ENCODE data around the gene TEK.
"Not testable (repeated sequence)": the region's sequence is repeated elsewhere in the genome, so short reads cannot be mapped to it uniquely, and the experiment has no call there.

The TEK gene

DNA sequence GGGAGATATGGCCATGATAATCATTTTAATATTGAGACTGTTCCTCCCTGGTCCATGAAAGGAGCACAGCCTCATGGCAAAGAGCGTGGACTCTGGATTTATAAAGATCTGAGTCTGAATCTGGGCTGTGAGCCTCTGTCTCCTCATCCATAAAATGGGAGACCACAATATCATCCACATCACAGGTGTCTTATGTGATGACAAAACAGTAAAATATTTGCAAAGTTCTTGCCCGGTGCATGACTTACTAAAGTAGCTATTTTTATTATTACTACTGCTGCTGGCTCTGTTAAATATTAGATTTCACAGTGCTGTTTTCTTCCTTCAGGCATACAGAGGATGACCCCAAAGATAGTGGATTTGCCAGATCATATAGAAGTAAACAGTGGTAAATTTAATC, 74.1 kb downstream of the TEK start:
- no peak for DNase-seq

GRCh38 chr9:27183701-27184100, 74.7 kb downstream of the TEK start:
- DNase-seq = no peak

- DNase-seq = no peak
Observed at GRCh38 chr9:27184556-27185351, 75.7 kb downstream of the TEK start.

DNA sequence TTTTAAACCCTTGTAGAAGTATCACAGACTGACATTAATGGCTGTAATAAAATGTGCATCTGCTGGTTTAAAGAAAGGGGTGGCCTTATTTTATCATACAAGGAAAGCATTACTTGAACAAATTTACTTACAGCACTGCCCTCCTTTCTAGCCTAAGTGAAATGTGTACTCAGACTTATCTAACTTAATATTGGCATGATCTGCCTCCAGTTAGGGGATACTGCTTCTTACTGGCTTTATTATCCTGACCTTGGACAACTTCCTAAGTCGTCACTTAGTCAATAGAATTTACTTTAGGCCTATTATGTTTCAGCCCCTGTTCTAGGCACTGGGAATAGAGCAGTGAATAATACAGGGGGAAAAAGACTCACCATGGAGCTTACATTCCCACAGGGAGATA, 79.4 kb downstream of the TEK start:
- no peak for DNase-seq

DNA sequence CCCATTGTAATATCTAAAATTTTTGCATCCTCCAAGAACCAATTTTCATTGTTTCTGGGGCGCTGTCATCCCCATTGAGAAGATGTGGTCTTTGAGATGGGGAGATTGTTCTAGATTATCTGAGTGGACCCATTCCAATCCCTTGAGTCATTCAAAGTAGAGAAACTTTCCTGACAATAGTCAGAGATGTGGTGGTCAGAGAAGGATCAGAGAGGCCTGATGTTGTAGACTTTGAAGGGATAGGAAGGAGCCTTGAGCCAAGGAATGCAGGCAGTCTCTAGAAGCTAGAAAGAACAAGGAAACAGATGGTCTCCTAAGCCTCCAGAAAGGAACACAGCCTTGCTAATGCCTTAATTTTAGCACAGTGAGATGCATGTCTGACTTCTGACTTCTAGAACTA, 80.4 kb downstream of the TEK start:
- no peak for DNase-seq

- no peak for DNase-seq
Observed at GRCh38 chr9:27192291-27192960, 83.4 kb downstream of the TEK start.

- DNase-seq = no peak
Observed at GRCh38 chr9:27193886-27194285, 84.9 kb downstream of the TEK start.

DNA sequence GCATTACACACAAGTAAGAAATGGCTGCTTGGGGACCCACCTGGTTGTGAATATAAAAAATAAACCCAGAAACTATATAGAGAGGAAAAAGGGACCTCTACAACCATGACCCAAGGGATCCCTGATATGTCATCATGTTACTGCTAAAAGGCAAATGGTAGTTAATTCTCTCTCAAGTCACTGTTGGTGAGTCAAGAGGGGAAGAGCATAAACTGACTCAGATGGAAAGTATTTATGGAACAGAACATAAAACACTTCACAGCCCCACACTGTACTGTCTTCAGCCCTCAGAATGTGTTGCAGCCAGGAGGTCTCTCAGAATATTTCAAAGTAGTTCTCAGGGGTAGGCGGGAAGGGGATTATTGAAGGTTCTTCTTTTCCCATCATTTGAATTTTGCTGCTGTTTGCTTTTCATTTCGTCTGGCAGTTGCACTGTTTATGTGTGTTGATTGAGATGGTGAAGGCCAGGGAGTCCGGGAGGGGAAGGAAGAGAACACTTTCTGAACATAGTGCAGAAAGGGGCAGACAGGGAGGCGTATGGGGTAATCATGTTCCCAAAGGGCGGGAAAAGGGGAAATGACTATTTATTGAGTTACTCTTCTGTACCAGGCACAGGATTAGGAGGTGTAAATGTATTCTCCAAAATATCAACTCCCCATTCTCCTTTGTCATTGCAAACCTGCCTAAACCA, 85.5 kb downstream of the TEK start:
- DNase-seq = no peak

DNA sequence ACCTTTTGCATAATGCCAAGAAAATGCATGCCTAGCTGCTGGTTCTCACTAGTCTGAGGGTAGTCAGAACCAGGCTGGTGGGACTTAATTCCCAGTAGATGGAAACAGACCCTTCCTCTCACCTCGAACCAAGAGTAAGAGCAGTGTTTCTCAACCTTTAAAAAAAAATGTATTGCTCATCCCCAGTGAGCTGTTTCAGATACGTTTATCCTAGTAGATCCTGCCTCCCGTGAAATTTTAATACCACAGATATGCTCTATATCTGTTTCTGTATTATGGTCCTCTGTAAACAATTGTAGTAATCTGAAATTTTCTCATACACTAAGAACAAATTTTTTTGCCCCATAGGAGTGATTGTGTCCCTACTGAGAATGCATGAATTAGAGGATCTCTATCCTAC, 86.2 kb downstream of the TEK start:
- DNase-seq = no peak

GRCh38 chr9:27196383-27196782, 87.4 kb downstream of the TEK start:
- no peak for DNase-seq

- no peak for DNase-seq
Observed at GRCh38 chr9:27198190-27198589, 89.2 kb downstream of the TEK start.

- no peak for DNase-seq
Observed at GRCh38 chr9:27202056-27202455, 93.0 kb downstream of the TEK start.

DNA sequence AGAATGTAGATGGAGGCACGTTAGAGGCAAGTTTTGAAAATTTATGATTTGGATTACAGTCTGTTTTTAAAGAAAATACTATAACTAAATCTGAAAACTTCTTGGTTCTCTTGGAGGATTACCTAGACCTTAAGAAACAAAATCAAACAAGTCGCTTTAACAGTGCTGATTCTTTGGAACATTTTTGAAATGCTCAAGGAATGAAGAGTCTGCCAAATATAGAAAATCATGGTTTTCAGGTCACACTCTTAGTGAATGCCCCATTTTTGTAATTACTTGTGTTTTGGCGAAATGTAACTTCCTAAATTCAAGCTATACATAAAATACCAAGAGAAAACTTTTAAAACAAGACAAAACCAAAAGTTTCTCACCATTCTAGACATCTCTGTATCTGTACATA, 94.8 kb downstream of the TEK start:
- DNase-seq = no peak

DNA sequence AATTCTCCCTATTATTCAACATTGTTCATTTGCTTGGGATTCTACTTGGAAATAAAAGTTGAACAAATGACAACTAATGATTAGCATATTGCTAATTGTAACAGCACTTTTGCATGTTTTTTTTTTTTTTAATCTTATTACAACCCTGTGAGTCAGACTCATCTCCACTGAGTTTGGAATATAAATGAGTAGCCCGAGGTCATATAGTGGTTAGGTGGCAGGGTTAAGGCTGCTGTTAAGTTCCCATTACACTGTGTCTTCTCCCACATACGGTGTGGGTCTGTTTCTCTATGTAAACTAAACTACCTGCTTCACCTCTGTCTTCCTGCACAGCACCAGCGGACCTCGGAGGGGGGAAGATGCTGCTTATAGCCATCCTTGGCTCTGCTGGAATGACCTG, 95.6 kb downstream of the TEK start:
- DNase-seq = no peak

- no peak for DNase-seq
Observed at GRCh38 chr9:27205198-27205597, 96.2 kb downstream of the TEK start.

GRCh38 chr9:27206041-27206440, 97.0 kb downstream of the TEK start:
- DNase-seq = no peak

- no peak for DNase-seq
Observed at GRCh38 chr9:27209034-27209433, 100.0 kb downstream of the TEK start.

DNA sequence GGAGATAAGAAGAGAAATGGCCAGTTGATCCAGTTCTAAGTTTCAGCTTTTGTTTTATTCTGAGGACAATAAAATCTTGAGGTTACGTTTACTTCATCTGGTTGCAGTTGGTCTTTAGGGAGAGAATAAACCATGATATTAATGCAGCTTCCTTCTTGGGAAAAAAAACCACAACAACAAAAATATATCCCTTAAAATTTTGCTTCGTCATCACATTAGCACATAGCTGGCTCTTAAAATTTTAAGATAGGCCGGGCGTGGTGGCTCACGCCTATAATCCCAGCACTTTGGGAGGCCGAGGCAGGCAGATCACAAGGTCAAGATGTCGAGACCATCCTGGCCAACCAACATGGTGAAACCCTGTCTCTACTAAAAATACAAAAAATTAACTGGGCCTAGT, 101.6 kb downstream of the TEK start:
- no peak for DNase-seq

- DNase-seq = no peak
Observed at GRCh38 chr9:27212191-27212590, 103.2 kb downstream of the TEK start.

- DNase-seq = no peak
Observed at GRCh38 chr9:27212621-27213020, 103.6 kb downstream of the TEK start.

DNA sequence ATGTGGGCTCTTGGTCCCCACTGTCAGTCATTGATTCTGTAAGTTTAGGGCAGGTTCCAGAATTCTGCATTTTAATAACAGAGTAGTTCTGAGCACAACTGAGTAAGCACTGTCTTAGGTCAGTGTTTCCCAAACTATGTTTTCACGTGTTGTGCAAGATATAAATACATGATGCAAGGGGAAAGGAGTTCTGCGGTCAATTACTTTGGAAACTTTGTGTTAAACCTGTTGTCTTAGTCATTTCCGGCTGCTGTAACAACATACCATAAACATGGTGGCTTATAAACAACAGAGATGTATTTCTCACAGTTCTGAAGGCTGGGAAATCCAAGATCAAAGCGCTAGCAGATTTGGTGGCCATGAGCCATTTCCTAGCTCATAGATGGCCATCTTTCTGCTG, 118.2 kb downstream of the TEK start:
- DNase-seq = no peak

GRCh38 chr9:27239648-27240047, 130.6 kb downstream of the TEK start:
- not testable (repeated sequence) for DNase-seq

DNA sequence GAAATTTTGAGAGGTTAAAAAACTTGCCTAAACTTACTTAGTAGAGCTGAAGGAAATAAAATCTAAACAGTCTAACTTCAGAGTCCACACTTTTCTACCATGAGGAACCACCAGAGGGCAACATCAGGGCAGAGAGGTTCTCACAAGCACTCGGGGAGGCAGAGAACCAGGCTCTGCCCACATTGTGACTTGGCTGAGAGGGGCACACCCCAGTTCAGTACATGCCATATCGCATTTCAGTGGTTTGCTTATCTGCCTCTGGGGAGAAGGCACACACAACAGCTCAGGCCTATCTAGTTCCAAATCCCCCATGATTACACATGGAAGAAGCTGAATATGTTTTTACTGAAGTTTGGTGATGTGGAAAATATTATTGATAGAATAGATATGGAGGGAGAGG, 138.7 kb downstream of the TEK start:
- no peak for DNase-seq

DNA sequence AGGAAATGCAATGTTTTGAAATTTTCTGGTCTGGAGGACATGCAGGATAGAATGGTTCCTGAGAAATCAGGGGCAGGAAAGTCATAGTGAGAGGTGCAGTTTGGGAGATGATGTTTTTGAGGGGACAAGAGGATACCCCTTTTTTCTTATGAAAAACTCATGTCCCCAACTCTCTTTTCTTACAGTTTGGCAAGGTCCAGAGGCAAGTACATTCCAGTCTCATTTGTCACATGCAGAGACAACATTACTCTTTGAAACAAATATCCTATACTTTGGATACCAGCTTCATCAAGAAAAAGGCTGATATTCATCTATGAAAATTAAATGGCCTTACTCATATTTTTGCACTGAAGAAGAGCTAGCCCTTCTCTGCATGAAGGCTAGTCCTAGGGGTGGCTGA, 139.7 kb downstream of the TEK start:
- no peak for DNase-seq

Measured in activated CD4-positive, alpha-beta T cell treated with anti-CD3 and anti-CD28 coated beads for 1 hour (primary cell).